H4 (cell line): ENCODE measurements around the gene BTBD10. TPM values are rescaled to one million over a fixed set of nuclear protein-coding genes. Genes with fewer than 3 reads are reported as not detected.

Experiments
- DNase-seq: peaks from one replicate; pipeline ENCODE4 v3.0.0-alpha.2; 2015; ENCODE audit warnings: low spot score
- total RNA-seq: library from RNA; depleted of rRNA; stranded (reverse); fragments of >200 nt; shearing (Covaris generic); gene quantifications from 2 replicates; pipeline ENCODE4 v1.2.3, GENCODE V29; 2014; rRNA removed

BTBD10 gene
- total RNA-seq: 66.2 and 70.1 TPM in 2 replicates

- DNase-seq: peak; percentile 97
Observed at GRCh38 chr11:13462901-13463778, at the start of gene BTBD10. Gene BTBD10, minus strand, starts transcription at chr11:13463222. Its CDS starts 18,098 bp downstream, at chr11:13445124.

DNA sequence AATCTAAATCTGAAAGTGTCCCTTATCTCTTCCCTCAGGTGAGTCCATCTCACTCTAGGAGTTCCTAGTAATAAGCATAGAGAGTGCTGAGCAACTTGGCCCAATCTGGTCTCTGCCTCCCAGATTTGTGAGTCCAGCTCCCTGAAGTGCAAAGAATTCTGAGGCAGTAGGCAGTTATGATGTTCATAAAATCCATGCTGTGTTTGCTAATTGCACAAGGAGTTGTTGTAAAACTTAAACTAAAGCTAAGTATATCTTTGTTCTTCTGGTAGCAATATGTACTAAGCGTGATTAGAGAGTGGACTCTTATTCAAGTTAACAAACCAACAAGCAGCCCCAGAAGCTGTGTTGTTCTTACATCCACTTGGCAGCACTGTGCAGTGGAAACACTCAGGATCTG is 40.4 kb upstream of the BTBD10 start:
- no peak for DNase-seq

GRCh38 chr11:13502492-13502891 is 39.5 kb upstream of the BTBD10 start:
- no peak for DNase-seq

DNA sequence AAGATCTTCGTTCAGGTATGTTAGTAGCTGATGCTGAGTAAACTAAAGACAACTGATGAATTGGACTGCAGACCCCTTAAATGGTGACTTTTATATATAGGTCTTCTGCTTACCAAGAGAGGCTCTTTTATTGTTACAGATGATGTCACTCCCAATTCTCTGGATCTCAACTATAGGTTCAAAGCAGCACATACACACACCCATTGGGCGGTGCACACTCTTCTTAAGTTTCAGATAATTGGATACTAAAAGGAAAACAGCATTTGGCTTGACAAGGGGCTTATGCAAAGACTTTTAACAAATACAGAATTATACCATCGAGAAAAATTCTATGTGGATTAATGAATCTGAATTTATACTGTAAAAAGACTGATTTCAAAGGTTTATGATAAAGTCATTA is 32.9 kb upstream of the BTBD10 start, which contains the start of gene PTH:
Gene PTH (minus strand): TSS at position 69 of the 400 bp plus-strand sequence. CDS start 3,142 bp downstream, outside the sequence.
- DNase-seq: no peak

GRCh38 chr11:13494051-13494450 is 31.0 kb upstream of the BTBD10 start:
- DNase-seq: no peak

DNA sequence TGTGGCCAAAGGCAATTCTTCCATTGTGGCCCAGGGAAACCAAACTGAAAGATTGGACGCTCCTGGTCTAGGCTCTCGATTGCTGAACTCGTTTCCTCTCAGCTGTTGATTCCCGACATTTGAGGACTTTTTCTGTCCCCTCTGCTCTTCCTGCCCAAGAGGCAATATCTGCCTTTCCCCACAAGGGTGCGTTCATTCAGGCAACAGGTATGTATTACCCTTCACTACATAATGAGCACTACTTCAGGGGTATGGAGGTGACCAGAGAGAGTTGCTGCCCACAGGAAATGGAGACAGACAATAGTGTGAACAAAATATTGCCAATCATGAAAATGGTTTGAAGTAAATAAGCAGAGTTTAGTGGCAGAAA is 24.6 kb upstream of the BTBD10 start:
- peak; percentile 33 for DNase-seq

DNA sequence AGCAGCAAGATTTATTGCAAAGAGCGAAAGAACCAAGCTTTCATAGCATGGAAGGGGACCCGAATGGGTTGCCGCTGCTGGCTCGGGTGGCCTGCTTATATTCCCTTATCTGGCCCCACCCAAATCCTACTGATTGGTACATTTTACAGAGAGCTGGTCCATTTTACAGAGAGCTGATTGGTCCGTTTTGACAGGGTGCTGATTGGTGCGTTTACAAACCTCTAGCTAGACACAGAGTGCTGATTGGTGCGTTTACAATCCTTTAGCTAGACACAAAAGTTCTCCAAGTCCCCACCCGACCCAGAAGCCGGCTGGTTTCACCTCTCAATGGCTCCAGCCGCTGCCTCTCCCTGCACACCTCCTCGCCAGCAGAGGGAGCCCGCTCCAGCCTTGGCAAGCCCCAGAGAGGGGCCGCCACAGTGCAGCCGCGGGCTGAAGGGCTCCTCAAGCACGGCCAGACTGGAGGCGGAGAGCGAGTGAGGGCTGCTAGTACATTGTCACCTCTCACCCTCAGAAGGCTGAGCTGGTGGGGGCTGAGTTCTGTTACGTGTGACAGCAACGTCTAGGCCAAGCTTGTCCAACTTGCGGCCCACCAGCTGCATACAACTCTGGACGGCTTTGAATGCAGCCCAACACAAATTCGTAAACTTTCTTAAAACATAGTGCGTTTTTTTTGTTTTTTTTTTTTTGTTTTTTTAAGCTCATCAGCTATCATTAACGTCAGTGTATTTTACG is 24.1 kb upstream of the BTBD10 start:
- peak; percentile 49 for DNase-seq

DNA sequence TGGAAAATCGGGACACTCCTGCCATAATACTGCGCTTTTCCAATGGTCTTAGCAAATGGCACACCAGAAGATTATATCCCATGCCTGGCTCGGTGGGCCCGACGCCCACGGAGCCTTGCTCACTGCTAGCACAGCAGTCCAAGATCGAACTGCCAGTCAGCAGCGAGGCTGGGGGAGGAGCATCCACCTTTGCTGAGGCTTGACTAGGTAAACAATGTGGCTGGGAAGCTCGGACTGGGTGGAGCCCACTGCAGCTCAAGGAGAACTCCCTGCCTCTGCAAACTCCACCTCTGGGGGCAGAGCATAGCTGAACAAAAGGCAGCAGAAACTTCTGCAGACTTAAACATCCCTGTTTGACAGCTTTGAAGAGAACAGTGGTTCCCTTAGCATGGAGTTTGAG is 17.2 kb upstream of the BTBD10 start:
- peak; percentile 48 for DNase-seq

DNA sequence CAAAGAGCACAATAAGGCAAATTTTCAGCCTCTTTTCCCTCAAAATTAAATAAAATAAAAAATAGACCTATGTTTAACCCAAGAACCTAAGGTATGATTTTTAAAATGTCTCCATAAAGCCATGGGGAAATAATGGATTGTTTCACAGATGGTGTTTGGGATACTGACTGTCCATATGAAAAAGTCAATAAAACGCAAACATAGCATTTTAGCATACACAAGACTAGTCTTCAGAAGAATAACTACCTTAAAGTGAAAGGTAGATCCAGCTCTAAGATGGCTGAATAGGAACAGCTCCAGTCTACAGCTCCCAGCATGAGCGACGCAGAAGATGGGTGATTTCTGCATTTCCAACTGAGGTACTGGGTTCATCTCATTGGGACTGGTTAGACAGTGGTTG is 16.7 kb upstream of the BTBD10 start:
- DNase-seq: no peak

DNA sequence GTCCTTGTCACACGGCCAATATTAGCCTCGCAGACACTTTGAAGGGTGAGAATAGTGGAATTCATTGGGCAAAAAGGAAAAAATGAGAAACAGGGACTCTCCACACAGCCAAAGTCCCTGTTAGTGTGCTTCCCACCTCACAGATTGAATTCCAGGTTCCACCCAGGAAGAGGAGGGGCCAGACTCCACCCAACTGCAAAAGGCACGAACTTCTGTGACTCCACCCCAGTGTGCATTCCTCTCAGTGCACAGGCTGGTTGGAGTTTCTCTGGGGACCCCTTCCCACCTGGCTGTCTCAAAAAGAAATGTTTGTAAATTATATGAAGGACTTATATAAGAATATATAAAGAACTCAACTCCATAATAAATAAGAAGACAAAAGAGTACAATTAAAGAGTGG is 12.1 kb upstream of the BTBD10 start:
- DNase-seq: no peak

DNA sequence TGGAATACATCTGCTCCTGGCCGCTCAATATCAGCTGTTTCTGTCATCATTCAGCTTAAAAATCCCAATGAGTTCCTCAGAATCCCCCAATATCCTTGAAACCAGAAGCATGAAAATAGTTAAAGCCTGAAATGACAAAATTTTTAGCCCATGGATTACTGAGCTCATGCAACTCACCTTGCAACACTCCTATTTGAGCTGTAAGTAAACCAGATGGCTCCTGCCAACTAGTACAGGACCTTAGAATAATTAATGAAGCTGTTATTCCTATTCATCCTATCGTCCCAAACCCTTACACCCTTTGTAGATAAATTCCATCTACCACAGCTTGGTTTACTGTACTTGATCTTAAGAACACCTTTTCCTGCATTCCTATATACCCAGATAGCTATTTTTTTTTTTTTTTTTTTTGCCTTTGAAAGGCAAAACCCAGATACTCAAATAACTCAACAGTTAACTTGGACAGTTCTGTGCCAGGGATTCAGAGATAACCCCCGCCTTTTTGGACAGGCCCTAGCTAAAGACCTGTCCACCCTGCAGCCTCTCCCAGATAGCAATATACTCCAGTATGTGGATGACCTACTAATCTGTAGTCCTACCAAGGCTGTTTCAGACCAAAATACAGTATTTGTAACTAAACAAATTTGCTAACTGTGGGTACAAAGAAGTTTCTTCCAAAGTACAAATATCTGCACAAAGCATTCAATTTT is 10.1 kb upstream of the BTBD10 start:
- DNase-seq: no peak

DNA sequence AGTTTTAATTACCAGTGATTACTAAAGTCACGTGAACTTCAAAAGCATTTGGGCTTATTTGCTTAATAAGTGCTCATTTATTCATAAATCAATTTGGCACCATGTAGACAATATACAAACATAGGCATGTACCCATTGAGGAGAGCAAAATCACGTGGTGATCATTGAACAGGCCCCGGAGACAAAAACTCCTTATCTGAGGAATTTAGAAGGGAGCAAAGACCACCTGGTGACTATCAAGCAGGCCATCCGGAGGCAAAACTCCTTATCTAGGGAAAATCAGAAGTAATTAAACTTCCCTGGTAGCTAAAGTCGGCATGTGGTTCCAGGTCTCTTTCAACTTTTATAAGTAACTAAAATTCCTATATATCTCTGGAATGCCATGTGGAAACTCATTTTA is 5.7 kb upstream of the BTBD10 start:
- DNase-seq: no peak

DNA sequence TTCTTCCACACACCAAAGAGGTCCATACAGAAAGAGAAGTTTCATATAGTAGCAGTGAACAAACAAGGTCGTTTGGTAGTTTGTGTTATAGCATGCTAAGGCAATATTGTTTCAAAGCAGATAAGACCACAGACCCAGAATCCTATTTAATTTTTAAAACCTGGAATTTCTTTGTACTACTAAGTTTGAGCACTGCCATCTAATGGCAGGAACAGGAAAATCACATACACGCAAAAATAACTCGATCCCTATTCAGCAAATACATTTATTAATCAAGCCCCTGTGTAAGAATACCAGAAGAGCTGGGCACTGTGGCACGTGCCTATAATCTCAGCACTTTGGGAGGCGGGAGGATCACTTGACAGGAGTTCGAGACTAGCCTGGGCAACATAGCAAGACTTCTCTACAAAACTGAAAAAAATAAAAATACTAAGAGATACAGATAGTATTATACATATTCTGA is 2.9 kb upstream of the BTBD10 start:
- DNase-seq: peak; percentile 51

GRCh38 chr11:13463779-13464290 is 813 bp upstream of the BTBD10 start:
- no peak for DNase-seq

DNA sequence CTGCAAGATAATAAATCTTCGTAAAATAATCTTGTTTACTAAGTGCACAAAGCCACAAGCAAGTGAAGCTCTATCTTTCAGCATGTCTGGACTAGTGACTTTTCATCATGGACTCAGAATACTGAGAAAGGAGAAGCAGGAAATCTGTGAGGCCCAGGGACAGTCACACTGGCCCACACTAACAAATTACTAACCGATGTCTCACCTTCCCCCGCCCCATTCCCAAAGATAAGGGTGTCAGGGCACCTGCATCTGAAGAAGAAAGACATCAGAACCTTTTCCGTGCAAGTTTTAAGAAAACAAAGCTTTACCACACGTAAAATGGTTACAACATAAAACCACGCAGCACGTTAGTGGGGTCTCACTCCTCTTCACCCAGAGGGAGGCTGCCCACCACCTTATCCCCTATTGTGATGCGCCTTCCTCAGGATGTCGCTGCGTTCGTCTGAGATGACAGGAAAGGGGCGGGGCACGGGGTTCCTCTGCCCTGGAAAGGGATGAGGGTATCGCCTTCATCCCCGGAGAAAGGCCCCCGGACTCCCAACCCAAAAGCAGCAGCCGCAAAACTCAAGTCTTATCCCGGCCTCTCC is 616 bp downstream of the BTBD10 start:
- DNase-seq: peak; percentile 35

- no peak for DNase-seq
Observed at GRCh38 chr11:13461291-13461690, 1.7 kb downstream of the BTBD10 start.

GRCh38 chr11:13450832-13451397 is 12.1 kb downstream of the BTBD10 start:
- no peak for DNase-seq

GRCh38 chr11:13449522-13449921 is 13.5 kb downstream of the BTBD10 start:
- DNase-seq: no peak

DNA sequence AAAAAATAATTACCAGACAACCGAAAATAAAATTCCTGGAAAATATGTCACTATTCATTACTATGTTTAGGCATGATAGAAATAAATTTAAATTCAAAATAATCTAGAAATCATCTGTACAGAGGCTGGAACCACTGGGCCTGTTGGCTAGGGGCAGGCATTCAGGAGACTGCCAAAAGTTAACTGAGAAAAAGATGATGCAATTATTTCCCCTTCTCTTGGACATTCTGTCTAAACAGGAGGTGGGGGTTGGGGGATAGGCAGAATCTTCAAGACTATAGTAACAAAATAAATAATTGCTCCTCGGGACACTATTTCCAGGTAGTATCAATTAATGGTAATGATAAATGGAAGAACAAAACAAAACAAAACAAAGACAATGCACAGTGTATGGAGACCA is 14.1 kb downstream of the BTBD10 start:
- DNase-seq: no peak

- no peak for DNase-seq
Observed at GRCh38 chr11:13446444-13446843, 16.6 kb downstream of the BTBD10 start.

- DNase-seq: no peak
Observed at GRCh38 chr11:13445588-13445987, 17.4 kb downstream of the BTBD10 start.
